GM23338 (cell line): Measurements from ENCODE around the gene RHOT1. TPM values are rescaled to one million over a fixed set of nuclear protein-coding genes. Genes with fewer than 3 reads are reported as not detected.

Experiments used
- ATAC-seq: fragments of 200-7000 bp; cut with Tn5 transposase; 3 replicates; pipeline ENCODE4 v1.9.1; 2020
- DNase-seq: peaks from one replicate; pipeline ENCODE4 v3.0.0-alpha.2; 2015; ENCODE audit warnings: low spot score
- H2AFZ ChIP-seq: fragments of 200-600 bp; sonication (generic); 2 replicates; pipeline ENCODE4 v1.8.0; 2016; ENCODE audit warnings: antibody characterized with exemption, mild to moderate bottlenecking, moderate library complexity
- H3F3A ChIP-seq: fragments of 200-600 bp; sonication (generic); replicated peaks from 2 replicates; pipeline ENCODE4 v1.8.0; 2017; ENCODE audit warnings: antibody characterized with exemption, mixed run types, low read depth
- H3K27ac ChIP-seq: fragments of 200-600 bp; sonication (generic); 2 replicates; pipeline ENCODE4 v1.6.1; 2016; ENCODE audit warnings: low read depth
- H3K27me3 ChIP-seq: fragments of 200-600 bp; sonication (generic); 2 replicates; pipeline ENCODE4 v1.8.0; 2016; ENCODE audit warnings: mild to moderate bottlenecking, mixed run types, moderate library complexity; ENCODE audit not compliant: insufficient read depth
- H3K36me3 ChIP-seq: fragments of 200-600 bp; sonication (generic); 2 replicates; pipeline ENCODE4 v1.8.0; 2016; ENCODE audit warnings: mild to moderate bottlenecking; ENCODE audit not compliant: insufficient read depth
- H3K4me1 ChIP-seq: fragments of 200-600 bp; sonication (generic); 2 replicates; pipeline ENCODE4 v1.8.0; 2016; ENCODE audit warnings: mild to moderate bottlenecking, moderate library complexity; ENCODE audit not compliant: insufficient read depth
- H3K4me2 ChIP-seq: fragments of 200-600 bp; sonication (generic); 2 replicates; pipeline ENCODE4 v1.7.1; 2017; ENCODE audit warnings: mixed run types
- H3K4me3 ChIP-seq: fragments of 200-600 bp; sonication (generic); 2 replicates; pipeline ENCODE4 v1.6.1; 2016; ENCODE audit warnings: mixed run types
- H3K79me2 ChIP-seq: fragments of 200-600 bp; sonication (generic); replicated peaks from 2 replicates; pipeline ENCODE4 v1.8.0; 2017; ENCODE audit warnings: mild to moderate bottlenecking; ENCODE audit not compliant: insufficient read depth
- H3K9me2 ChIP-seq: fragments of 200-600 bp; sonication (generic); 2 replicates; pipeline ENCODE4 v1.8.0; 2017; ENCODE audit not compliant: insufficient read depth
- H4K20me1 ChIP-seq: fragments of 200-600 bp; sonication (generic); replicated peaks from 2 replicates; pipeline ENCODE4 v1.8.0; 2017; ENCODE audit warnings: mild to moderate bottlenecking; ENCODE audit not compliant: insufficient read depth
- H3K27ac Mint-ChIP-seq: 2 replicates; pipeline ENCODE4 v1.8.0; 2020; ENCODE audit warnings: inconsistent platforms, mild to moderate bottlenecking, moderate library complexity, mixed read lengths
- H3K27me3 Mint-ChIP-seq: 3 replicates; pipeline ENCODE4 v1.8.0; 2022; ENCODE audit warnings: low read depth, mild to moderate bottlenecking, moderate library complexity, mixed read lengths, inconsistent platforms; ENCODE audit not compliant: insufficient read depth, poor library complexity
- H3K36me3 Mint-ChIP-seq: 3 replicates; pipeline ENCODE4 v1.8.0; 2021; ENCODE audit warnings: low read depth, mild to moderate bottlenecking, inconsistent platforms, moderate library complexity, mixed read lengths
- H3K4me1 Mint-ChIP-seq: 3 replicates; pipeline ENCODE4 v1.8.0; 2020; ENCODE audit warnings: mild to moderate bottlenecking, inconsistent platforms, mixed read lengths
- H3K4me3 Mint-ChIP-seq: 3 replicates; pipeline ENCODE4 v1.8.0; 2021; ENCODE audit warnings: moderate library complexity, mild to moderate bottlenecking, inconsistent platforms, mixed read lengths
- H3K9me3 Mint-ChIP-seq: 3 replicates; pipeline ENCODE4 v1.8.0; 2020; ENCODE audit warnings: moderate library complexity, mild to moderate bottlenecking, inconsistent platforms, mixed read lengths
- NANOG ChIP-seq: IDR thresholded peaks from 2 replicates; pipeline ENCODE4 v1.6.1; 2016; ENCODE audit warnings: antibody characterized with exemption, borderline replicate concordance
- POLR2AphosphoS5 ChIP-seq: IDR thresholded peaks from 2 replicates; pipeline ENCODE4 v1.6.1; 2016; ENCODE audit warnings: antibody characterized with exemption, low read depth
- REST ChIP-seq: IDR thresholded peaks from one replicate; pipeline ENCODE4 v1.6.1; 2018; ENCODE audit warnings: antibody characterized with exemption; ENCODE audit not compliant: unreplicated experiment
- ZNF114 ChIP-seq: fragments of 250-450 bp; sonication (Bioruptor Pico); IDR thresholded peaks from 2 replicates; pipeline ENCODE4 v1.5.0; 2020; ENCODE audit warnings: mild to moderate bottlenecking, moderate library complexity
- ZNF462 ChIP-seq: fragments of 250-450 bp; sonication (Bioruptor Pico); IDR thresholded peaks from 2 replicates; pipeline ENCODE4 v1.5.0; 2020; ENCODE audit warnings: mild to moderate bottlenecking, moderate library complexity
- polyA plus RNA-seq: library from polyadenylated mRNA; unstranded; fragments of >200 nt; fragmentation: Nextera tagmentation; extraction: Ambion mirVana; gene quantifications from 2 replicates; pipeline ENCODE4 v1.2.1, GENCODE V29; 2016
- small RNA-seq: library from RNA; depleted of rRNA; stranded (forward); fragments of <200 nt; gene quantifications from one replicate; pipeline ENCODE3, GENCODE V24; 2014; ENCODE audit warnings: low replicate concordance
- total RNA-seq: library from RNA; depleted of rRNA; stranded (reverse); fragments of >200 nt; shearing (Covaris generic); gene quantifications from 2 replicates; pipeline ENCODE4 v1.2.3, GENCODE V29; 2014; rRNA removed

The RHOT1 gene
- total and polyA plus RNA-seq, 2 experiments from 2014 or later, result 40.8 to 53.5 TPM

- Histone ChIP-seq H3F3A (peaks cover 16% of the 10 kb centered on the region; the same call in 1 of the 2 replicates), H4K20me1 (0 out of 2 replicates have a peak, but pooled peaks cover 9% of the 10 kb centered on the region), H3K79me2 (no peaks in the 10 kb centered on the region), H3K4me3 (no peak overlapping the region), H3K27ac (no peak overlapping the region), H3K4me2 (no peak overlapping the region), H3K9me2 (no peaks in the 10 kb centered on the region), H3K4me1 (peaks cover 56% of the 10 kb centered on the region), H2AFZ (peak overlapping the region; percentile 74; the same call in 1 of the 2 replicates), H3K36me3 (no peaks in the 10 kb centered on the region), H3K27me3 (no peaks in the 10 kb centered on the region)
- Mint-ChIP-seq H3K9me3 (no peaks in the 10 kb centered on the region), H3K27ac (no peak overlapping the region), H3K4me3 (no peak overlapping the region), H3K36me3 (no peaks in the 10 kb centered on the region), H3K27me3 (peaks cover 19% of the 10 kb centered on the region), H3K4me1 (peaks cover 56% of the 10 kb centered on the region)
- TF ChIP-seq ZNF114 (CRISPR knock-in tag) (no peak), REST (no peak), NANOG (no peak), ZNF462 (CRISPR knock-in tag) (no peak), POLR2AphosphoS5 (no peak)
- ATAC-seq (no peak), DNase-seq (no peak)
These were observed 132.3 kb downstream of the RHOT1 start for GRCh38 chr17:32274643-32275042.

Small RNAs within 50 kb of the gene (small RNA-seq; reads per million reads assigned to genes)
- gene UBL5P2, result 0.52 reads per million, percentile 36 among the genes with 10 or more reads in this experiment

Other genes starting within 250 kb of the RHOT1 start
- 50.8 and 72.7 TPM in 2 replicates for gene UTP6, start 240.8 kb upstream of the RHOT1 start, total RNA-seq
- 88.6 and 111 TPM in 2 replicates for gene UTP6, start 240.8 kb upstream of the RHOT1 start, polyA plus RNA-seq
- 39.8 and 44.4 TPM in 2 replicates for gene SUZ12, start 205.5 kb upstream of the RHOT1 start, total RNA-seq
- 20.2 and 22.3 TPM in 2 replicates for gene SUZ12, start 205.5 kb upstream of the RHOT1 start, polyA plus RNA-seq
- 14.3 and 24.3 TPM in 2 replicates for gene LRRC37B, start 135.1 kb upstream of the RHOT1 start, total RNA-seq
- gene LRRC37B, start 135.1 kb upstream of the RHOT1 start, polyA plus RNA-seq, result 21.4 and 22.5 TPM in 2 replicates
- gene RHBDL3, start 123.3 kb downstream of the RHOT1 start, total RNA-seq, result 8.1 and 12.3 TPM in 2 replicates
- 2.0 and 2.3 TPM in 2 replicates for gene RHBDL3, start 123.3 kb downstream of the RHOT1 start, polyA plus RNA-seq
- 26.8 and 35.9 TPM in 2 replicates for gene C17orf75, start 199.7 kb downstream of the RHOT1 start, total RNA-seq
- gene C17orf75, start 199.7 kb downstream of the RHOT1 start, polyA plus RNA-seq, result 43.3 and 50.1 TPM in 2 replicates
- 234 and 240 TPM in 2 replicates for gene ZNF207, start 207.7 kb downstream of the RHOT1 start, total RNA-seq
- 155 and 171 TPM in 2 replicates for gene ZNF207, start 207.7 kb downstream of the RHOT1 start, polyA plus RNA-seq